Stomach (tissue), 4 donors: ENCODE results near the gene CELF2.

Source experiments
- CTCF ChIP-seq, 7 experiments: fragments of 450-650 bp in 4 of 7; fragments of 200-600 bp in 3 of 7; sonication (generic) in 3 of 7; IDR thresholded peaks; one replicate each; pipeline ENCODE4 v1.5.1; 2016 to 2019; ENCODE audit warnings: antibody characterized with exemption in 7 of 7, control low read depth in 2 of 7, mild to moderate bottlenecking in 1 of 7
- EP300 ChIP-seq: sonication (generic); formaldehyde crosslinking; IDR thresholded peaks from one replicate; pipeline ENCODE4 v1.6.1; 2017; ENCODE audit warnings: antibody characterized with exemption
- POLR2A ChIP-seq, 4 donors: fragments of 450-650 bp; IDR thresholded peaks; one replicate each; pipeline ENCODE4 v1.6.1; 2016; ENCODE audit warnings: antibody characterized with exemption in 4 of 4, control low read depth in 2 of 4, mild to moderate bottlenecking in 1 of 4, moderate library complexity in 1 of 4

- no peak for TF ChIP-seq CTCF (IDR thresholded peaks at IDR 0.05)
- TF ChIP-seq POLR2A (IDR thresholded peaks at IDR 0.05) = no peak
- no peak for TF ChIP-seq EP300
These were observed 302.4 kb downstream of the CELF2 start for GRCh38 chr10:11319990-11320602.
